ENCODE measurements around the gene CALCOCO1.

Gene CALCOCO1, protein sequence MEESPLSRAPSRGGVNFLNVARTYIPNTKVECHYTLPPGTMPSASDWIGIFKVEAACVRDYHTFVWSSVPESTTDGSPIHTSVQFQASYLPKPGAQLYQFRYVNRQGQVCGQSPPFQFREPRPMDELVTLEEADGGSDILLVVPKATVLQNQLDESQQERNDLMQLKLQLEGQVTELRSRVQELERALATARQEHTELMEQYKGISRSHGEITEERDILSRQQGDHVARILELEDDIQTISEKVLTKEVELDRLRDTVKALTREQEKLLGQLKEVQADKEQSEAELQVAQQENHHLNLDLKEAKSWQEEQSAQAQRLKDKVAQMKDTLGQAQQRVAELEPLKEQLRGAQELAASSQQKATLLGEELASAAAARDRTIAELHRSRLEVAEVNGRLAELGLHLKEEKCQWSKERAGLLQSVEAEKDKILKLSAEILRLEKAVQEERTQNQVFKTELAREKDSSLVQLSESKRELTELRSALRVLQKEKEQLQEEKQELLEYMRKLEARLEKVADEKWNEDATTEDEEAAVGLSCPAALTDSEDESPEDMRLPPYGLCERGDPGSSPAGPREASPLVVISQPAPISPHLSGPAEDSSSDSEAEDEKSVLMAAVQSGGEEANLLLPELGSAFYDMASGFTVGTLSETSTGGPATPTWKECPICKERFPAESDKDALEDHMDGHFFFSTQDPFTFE

DNA sequence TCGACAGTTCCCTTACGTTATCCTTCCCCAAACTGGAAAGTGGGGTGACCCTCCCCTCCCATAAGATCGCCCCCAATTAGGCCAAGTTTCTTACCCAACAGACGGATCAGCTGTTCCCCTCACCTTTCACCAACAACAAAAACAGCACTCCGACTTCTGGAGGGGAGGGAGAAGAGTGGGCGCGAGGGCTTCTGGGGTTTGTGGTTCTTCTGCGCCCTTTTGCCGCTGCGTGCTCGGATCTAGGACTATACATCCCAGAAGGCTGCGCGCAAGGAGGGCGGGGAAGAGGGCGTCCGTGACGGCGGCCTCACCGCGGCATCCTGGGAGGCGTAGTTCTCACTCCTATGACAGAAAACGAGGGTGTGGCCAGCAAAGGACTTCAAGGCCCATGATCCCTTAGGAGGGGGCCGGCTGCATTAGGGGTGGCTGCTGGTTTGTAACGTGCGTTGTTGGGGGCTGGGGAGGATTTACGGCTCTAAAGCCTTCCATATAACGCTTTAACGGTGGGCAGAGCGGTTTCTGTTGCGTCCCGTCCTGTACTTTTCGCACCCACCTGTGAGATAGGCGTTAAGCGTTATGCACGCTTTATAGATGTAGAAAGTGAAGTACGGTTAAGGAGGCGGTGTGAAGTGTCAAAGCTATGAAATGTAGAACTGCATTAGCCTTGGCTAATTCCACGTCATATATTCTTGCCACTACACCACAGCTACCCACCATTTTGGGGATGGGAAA is at the start of gene CALCOCO1:
Gene CALCOCO1, minus strand, starts transcription at position 143 of the 732 bp plus-strand sequence. CDS start 2,210 bp downstream, outside the sequence.
- DNase-seq: peak; percentile 94
- H3K36me3 Mint-ChIP-seq (ENCODE audit: low read depth): peaks cover 19% of the 10 kb centered on the region
- no peak within 1 kb of the TSS for H3K27ac Mint-ChIP-seq
- peak within 1 kb of the TSS; percentile 96 for H3K4me3 Mint-ChIP-seq
- peaks cover 45% of the 10 kb centered on the region for H3K4me1 Mint-ChIP-seq
- TF ChIP-seq, protein P1, sequence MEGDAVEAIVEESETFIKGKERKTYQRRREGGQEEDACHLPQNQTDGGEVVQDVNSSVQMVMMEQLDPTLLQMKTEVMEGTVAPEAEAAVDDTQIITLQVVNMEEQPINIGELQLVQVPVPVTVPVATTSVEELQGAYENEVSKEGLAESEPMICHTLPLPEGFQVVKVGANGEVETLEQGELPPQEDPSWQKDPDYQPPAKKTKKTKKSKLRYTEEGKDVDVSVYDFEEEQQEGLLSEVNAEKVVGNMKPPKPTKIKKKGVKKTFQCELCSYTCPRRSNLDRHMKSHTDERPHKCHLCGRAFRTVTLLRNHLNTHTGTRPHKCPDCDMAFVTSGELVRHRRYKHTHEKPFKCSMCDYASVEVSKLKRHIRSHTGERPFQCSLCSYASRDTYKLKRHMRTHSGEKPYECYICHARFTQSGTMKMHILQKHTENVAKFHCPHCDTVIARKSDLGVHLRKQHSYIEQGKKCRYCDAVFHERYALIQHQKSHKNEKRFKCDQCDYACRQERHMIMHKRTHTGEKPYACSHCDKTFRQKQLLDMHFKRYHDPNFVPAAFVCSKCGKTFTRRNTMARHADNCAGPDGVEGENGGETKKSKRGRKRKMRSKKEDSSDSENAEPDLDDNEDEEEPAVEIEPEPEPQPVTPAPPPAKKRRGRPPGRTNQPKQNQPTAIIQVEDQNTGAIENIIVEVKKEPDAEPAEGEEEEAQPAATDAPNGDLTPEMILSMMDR (IDR thresholded peaks at IDR 0.05): no peak
- no peaks in the 10 kb centered on the region for H3K9me3 Mint-ChIP-seq
- H3K27me3 Mint-ChIP-seq (ENCODE audit: low read depth, poor library complexity): peaks cover 24% of the 10 kb centered on the region

DNA sequence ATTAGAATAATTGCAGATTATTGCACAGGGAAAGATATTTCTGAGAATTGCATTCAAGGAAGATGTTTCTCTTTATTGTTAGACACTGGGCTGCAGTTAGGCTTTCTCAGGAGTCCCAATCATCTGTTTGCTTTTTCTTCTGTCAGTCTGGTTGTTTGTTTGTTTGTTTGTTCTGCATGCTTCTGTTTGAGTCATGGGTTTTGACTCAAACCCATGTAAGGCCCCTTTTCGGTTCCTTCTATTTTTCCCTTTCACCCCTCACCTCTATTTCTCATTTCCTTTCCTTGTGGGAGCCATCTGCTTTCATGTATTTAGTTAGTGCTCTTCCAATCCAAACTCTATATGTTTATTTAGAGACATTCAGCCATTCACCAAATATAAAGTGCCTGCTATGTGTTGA is 49.6 kb upstream of the CALCOCO1 start:
- TF ChIP-seq, protein P1 (IDR thresholded peaks at IDR 0.05): no peak
- peaks cover 82% of the 10 kb centered on the region for H3K27me3 Mint-ChIP-seq (ENCODE audit: low read depth, poor library complexity)
- H3K4me3 Mint-ChIP-seq: no peak overlapping the region

DNA sequence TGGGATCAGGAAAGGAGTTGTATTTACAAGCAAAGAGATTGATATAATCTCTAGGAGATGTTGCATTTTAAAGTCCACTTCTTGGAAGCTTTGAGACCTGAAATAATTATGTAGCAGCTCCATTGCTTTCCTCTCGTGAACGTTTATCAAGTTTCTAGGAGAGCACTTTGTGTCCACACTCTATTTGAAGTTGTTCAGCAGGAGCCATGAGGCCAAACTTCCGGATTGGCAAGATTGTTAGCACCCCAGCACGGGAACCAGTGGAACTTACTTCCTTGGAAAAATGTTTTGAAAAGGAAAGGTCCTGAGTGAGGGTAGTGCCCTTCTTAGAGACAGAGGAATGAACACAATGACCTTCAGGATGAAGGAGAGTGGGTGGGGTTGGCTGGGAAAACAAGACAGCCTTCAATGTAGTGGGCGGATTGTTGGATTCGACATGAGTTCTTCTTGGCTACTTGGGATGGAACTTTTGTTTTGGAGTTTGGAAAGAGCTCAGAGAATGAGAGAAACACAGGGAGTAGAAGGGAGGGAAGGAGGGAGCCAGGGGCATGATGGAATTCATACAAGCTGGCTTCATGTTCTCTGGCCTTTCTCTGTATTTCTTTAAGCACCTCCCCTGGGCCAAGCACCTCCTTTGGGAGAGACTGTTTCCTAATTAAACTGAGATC is 48.4 kb upstream of the CALCOCO1 start:
- no peaks in the 10 kb centered on the region for H3K4me1 Mint-ChIP-seq
- peaks cover 80% of the 10 kb centered on the region for H3K27me3 Mint-ChIP-seq (ENCODE audit: low read depth, poor library complexity)
- no peak overlapping the region for H3K4me3 Mint-ChIP-seq
- no peaks in the 10 kb centered on the region for H3K36me3 Mint-ChIP-seq (ENCODE audit: low read depth)
- DNase-seq: no peak
- TF ChIP-seq, protein P1 (IDR thresholded peaks at IDR 0.05): no peak
- H3K9me3 Mint-ChIP-seq: no peaks in the 10 kb centered on the region
- no peak overlapping the region for H3K27ac Mint-ChIP-seq

More for the DNA sequence above, 49.6 kb upstream of the CALCOCO1 start:
- no peak overlapping the region for H3K27ac Mint-ChIP-seq
- H3K9me3 Mint-ChIP-seq: no peaks in the 10 kb centered on the region
- no peaks in the 10 kb centered on the region for H3K36me3 Mint-ChIP-seq (ENCODE audit: low read depth)
- no peaks in the 10 kb centered on the region for H3K4me1 Mint-ChIP-seq
- no peak for DNase-seq

DNA sequence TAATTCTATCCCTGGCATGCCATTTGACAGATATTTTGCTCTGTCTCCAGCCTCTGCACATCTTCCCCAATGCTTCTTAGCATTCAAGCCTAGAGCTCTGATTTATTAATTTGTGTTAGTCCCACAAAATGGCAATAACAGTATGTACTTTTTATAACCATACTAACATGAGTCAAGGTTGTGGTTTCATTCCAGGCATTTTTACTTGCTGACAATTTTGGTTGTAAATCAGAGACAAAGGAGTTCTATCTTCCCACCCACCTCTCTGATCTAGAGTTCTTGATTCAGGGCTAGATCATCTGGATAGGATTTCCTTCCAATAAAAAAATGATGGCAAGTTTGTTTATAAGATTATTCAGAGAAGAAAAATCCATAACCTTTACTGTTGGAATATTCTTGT is 43.0 kb upstream of the CALCOCO1 start:
- Mint-ChIP-seq H3K4me1 (peaks cover 16% of the 10 kb centered on the region), H3K4me3 (no peak overlapping the region), H3K27me3 (ENCODE audit: low read depth, poor library complexity) (peaks cover 83% of the 10 kb centered on the region), H3K27ac (no peak overlapping the region), H3K9me3 (peaks cover 4% of the 10 kb centered on the region), H3K36me3 (ENCODE audit: low read depth) (no peaks in the 10 kb centered on the region)
- TF ChIP-seq, protein P1 (IDR thresholded peaks at IDR 0.05): no peak
- no peak for DNase-seq

DNA sequence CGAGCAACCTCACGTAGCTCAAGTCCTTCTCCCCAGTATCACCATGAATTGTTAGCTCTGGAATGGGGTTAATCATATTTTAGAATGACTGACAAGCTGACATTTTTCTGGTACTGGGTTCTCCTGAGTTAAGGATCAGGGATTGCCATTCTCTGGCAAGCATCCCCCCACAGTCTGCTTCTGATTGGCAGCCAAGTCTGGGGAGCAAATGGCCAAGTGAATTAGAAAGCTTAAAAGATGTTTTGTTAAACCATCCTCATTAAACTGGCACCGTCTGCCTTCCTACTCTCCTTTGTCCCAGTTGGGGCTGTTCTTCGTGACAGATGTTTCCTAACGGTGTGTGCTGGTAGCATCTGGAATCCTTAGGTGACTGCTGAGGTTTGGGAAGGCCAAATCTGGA is 41.7 kb upstream of the CALCOCO1 start:
- Mint-ChIP-seq H3K36me3 (ENCODE audit: low read depth) (no peaks in the 10 kb centered on the region), H3K4me3 (no peak overlapping the region), H3K9me3 (peaks cover 4% of the 10 kb centered on the region), H3K27ac (no peak overlapping the region), H3K27me3 (ENCODE audit: low read depth, poor library complexity) (peaks cover 83% of the 10 kb centered on the region), H3K4me1 (peaks cover 21% of the 10 kb centered on the region)
- TF ChIP-seq, protein P1 (IDR thresholded peaks at IDR 0.05): no peak
- DNase-seq: no peak

Data from nephron progenitor cell (in vitro differentiated cells).